ENCODE measurements around the gene CNNM4.

DNA sequence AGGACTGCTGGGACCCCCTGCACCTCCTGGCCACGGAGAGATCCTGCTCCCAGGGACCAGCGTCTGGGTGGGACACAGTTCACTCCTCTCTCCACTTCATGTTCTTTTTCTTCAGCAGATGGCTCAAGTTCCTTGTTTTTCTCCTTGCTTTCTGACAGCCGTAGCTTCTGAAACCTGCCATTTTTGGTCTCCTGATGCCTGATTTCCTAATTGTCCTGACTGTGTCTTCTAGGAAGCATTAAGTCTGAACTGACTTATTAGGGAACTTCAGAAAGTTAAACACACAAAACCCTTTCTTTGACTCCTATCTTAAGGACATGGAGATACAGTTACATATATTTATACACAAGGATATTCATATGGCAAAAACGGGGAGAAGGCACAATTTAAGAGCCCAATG lies 22.7 kb downstream of the CNNM4 start:
- TF ChIP-seq, protein P1, sequence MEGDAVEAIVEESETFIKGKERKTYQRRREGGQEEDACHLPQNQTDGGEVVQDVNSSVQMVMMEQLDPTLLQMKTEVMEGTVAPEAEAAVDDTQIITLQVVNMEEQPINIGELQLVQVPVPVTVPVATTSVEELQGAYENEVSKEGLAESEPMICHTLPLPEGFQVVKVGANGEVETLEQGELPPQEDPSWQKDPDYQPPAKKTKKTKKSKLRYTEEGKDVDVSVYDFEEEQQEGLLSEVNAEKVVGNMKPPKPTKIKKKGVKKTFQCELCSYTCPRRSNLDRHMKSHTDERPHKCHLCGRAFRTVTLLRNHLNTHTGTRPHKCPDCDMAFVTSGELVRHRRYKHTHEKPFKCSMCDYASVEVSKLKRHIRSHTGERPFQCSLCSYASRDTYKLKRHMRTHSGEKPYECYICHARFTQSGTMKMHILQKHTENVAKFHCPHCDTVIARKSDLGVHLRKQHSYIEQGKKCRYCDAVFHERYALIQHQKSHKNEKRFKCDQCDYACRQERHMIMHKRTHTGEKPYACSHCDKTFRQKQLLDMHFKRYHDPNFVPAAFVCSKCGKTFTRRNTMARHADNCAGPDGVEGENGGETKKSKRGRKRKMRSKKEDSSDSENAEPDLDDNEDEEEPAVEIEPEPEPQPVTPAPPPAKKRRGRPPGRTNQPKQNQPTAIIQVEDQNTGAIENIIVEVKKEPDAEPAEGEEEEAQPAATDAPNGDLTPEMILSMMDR (conservative IDR thresholded peaks at IDR 0.05; ENCODE audit: low read depth, low read length) = no peak
- TF ChIP-seq CEBPB (IDR thresholded peaks at IDR 0.05; ENCODE audit: low read depth, low read length) (no peak), RFX5 (IDR thresholded peaks at IDR 0.05; ENCODE audit: low read depth, low read length) (no peak), RCOR1 (IDR thresholded peaks at IDR 0.05; ENCODE audit: insufficient replicate concordance, low read length) (no peak), SMC3 (IDR thresholded peaks at IDR 0.05; ENCODE audit: low read depth, low read length) (no peak)
